Measurements from ENCODE around the gene EPHA6.

DNA sequence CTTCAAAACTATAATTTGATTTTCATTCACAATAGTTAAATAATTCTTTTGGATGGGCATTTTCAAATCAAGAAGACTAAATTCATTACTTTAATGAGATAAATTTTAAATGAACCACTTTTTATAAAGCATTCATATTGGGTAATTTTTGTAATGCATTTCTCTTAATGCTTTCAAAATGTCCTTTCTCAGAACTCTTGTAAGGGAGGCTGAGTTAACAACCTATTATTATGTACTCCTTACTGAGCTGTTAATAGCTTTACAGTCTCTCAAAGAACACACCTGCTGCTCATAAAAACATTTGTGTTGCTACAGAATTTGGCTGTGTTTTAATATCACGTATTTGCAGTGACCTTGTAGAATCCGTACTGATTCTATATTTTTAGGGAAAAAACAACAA is 616.2 kb downstream of the EPHA6 start:
- TF ChIP-seq CTCF (conservative IDR thresholded peaks at IDR 0.05 in 1 of 2, IDR thresholded peaks at IDR 0.05 in 1 of 2; ENCODE audit: low read depth in 1 of 2, low read length in 2 of 2) (no peak), EZH2 (IDR thresholded peaks at IDR 0.05; ENCODE audit: low read length, missing control alignments) (no peak)
